Cardiac fibroblast (primary cell): ENCODE measurements around the gene LAG3.

Experiments
- DNase-seq, 2 donors: peaks; one replicate each; pipeline versions ENCODE4 v3.0.0 to v3.0.0-alpha.2; 2010; ENCODE audit warnings: low read depth in 2 of 2
- H3K4me3 ChIP-seq, 2 donors: replicated peaks in 1 of 2; 1 replicate in 1 of 2; 2 replicates in 1 of 2; pipeline ENCODE4 v1.5.1; 2011; ENCODE audit warnings: low read depth in 2 of 2, low read length in 2 of 2, mild to moderate bottlenecking in 2 of 2, moderate library complexity in 1 of 2
- CTCF ChIP-seq: IDR thresholded peaks from one replicate; pipeline ENCODE4 v1.5.1; 2011; ENCODE audit warnings: low read depth, mild to moderate bottlenecking, low read length, inconsistent platforms

LAG3 gene

GRCh38 chr12:6825398-6826124, 53.2 kb downstream of the LAG3 start:
- peak; percentile 96 for TF ChIP-seq CTCF
- peak; percentile 87 to 90 for DNase-seq
- peak overlapping the region; percentile 12 to 46 for H3K4me3 ChIP-seq

GRCh38 chr12:6826125-6826733, 53.9 kb downstream of the LAG3 start:
- no peak for TF ChIP-seq CTCF
- DNase-seq: no peak
- no peak overlapping the region for H3K4me3 ChIP-seq

- no peak for DNase-seq
- H3K4me3 ChIP-seq: no peak overlapping the region
- no peak for TF ChIP-seq CTCF
Observed at GRCh38 chr12:6826734-6827436, 54.6 kb downstream of the LAG3 start.

- H3K4me3 ChIP-seq: peak overlapping the region in 1 of 2 donors; percentile 16
- peak; percentile 79 to 84 for DNase-seq
- no peak for TF ChIP-seq CTCF
Observed at GRCh38 chr12:6827437-6827911, 55.2 kb downstream of the LAG3 start.
